RWPE2 (cell line): Measurements from ENCODE around the gene CTPS1.

Source experiments
- ATAC-seq: fragments of 200-7000 bp; cut with Tn5 transposase; 3 replicates; pipeline ENCODE4 v1.9.1; 2021; ENCODE audit warnings: low read depth
- DNase-seq: peaks from one replicate; pipeline ENCODE4 v3.0.0-alpha.2; 2020; ENCODE audit warnings: low spot score
- H3K27ac ChIP-seq: fragments of 450-650 bp; 2 replicates; pipeline ENCODE4 v1.5.1; 2017; ENCODE audit warnings: mild to moderate bottlenecking; ENCODE audit not compliant: poor library complexity, severe bottlenecking
- H3K27me3 ChIP-seq: fragments of 250-450 bp; sonication (Bioruptor Pico); 2 replicates; pipeline ENCODE4 v1.5.1; 2021; ENCODE audit warnings: mild to moderate bottlenecking, moderate library complexity; ENCODE audit not compliant: insufficient read depth, poor library complexity, severe bottlenecking
- H3K36me3 ChIP-seq: fragments of 250-450 bp; sonication (Bioruptor Pico); 2 replicates; pipeline ENCODE4 v1.5.1; 2020; ENCODE audit warnings: low read depth, mild to moderate bottlenecking, moderate library complexity
- H3K4me1 ChIP-seq: fragments of 250-450 bp; sonication (Bioruptor Pico); 2 replicates; pipeline ENCODE4 v1.5.1; 2021; ENCODE audit warnings: mild to moderate bottlenecking, moderate library complexity; ENCODE audit not compliant: insufficient read depth, poor library complexity, severe bottlenecking
- H3K4me3 ChIP-seq: fragments of 250-450 bp; sonication (Bioruptor Pico); 2 replicates; pipeline ENCODE4 v1.5.1; 2021; ENCODE audit warnings: mild to moderate bottlenecking, moderate library complexity; ENCODE audit not compliant: severe bottlenecking
- H3K9me3 ChIP-seq: fragments of 250-450 bp; sonication (Bioruptor Pico); 2 replicates; pipeline ENCODE4 v1.5.1; 2021; ENCODE audit warnings: mild to moderate bottlenecking, moderate library complexity; ENCODE audit not compliant: severe bottlenecking
- CTCF ChIP-seq: fragments of 450-650 bp; IDR thresholded peaks from one replicate; pipeline ENCODE4 v1.5.1; 2017; ENCODE audit warnings: mild to moderate bottlenecking, moderate library complexity; ENCODE audit not compliant: poor library complexity, severe bottlenecking

The CTPS1 gene

GRCh38 chr1:41009466-41009865, 30.0 kb downstream of the CTPS1 start:
- no peaks in the 10 kb centered on the region for H3K9me3 ChIP-seq
- no peak overlapping the region for H3K4me3 ChIP-seq
- H3K27me3 ChIP-seq, result no peaks in the 10 kb centered on the region
- peaks cover 95% of the 10 kb centered on the region for H3K36me3 ChIP-seq
- DNase-seq (no peak), ATAC-seq (no peak)
- no peak overlapping the region for H3K27ac ChIP-seq
- peaks cover 25% of the 10 kb centered on the region for H3K4me1 ChIP-seq
- TF ChIP-seq CTCF, result no peak

GRCh38 chr1:41010345-41010744, 30.8 kb downstream of the CTPS1 start:
- peaks cover 25% of the 10 kb centered on the region for H3K4me1 ChIP-seq
- H3K36me3 ChIP-seq, result peaks cover 95% of the 10 kb centered on the region
- H3K27me3 ChIP-seq, result no peaks in the 10 kb centered on the region
- H3K4me3 ChIP-seq, result no peak overlapping the region
- TF ChIP-seq CTCF, result no peak
- no peak overlapping the region for H3K27ac ChIP-seq
- DNase-seq (no peak), ATAC-seq (no peak)
- H3K9me3 ChIP-seq, result no peaks in the 10 kb centered on the region

- no peaks in the 10 kb centered on the region for H3K9me3 ChIP-seq
- no peaks in the 10 kb centered on the region for H3K4me1 ChIP-seq
- H3K4me3 ChIP-seq, result no peak overlapping the region
- H3K27me3 ChIP-seq, result no peaks in the 10 kb centered on the region
- ATAC-seq, result no peak
- no peak for TF ChIP-seq CTCF
- no peak for DNase-seq
- H3K27ac ChIP-seq, result no peak overlapping the region
- H3K36me3 ChIP-seq, result peaks cover 78% of the 10 kb centered on the region
These were observed 33.5 kb downstream of the CTPS1 start for GRCh38 chr1:41013024-41013423.

GRCh38 chr1:41013796-41014195, 34.3 kb downstream of the CTPS1 start:
- no peaks in the 10 kb centered on the region for H3K4me1 ChIP-seq
- H3K4me3 ChIP-seq, result no peak overlapping the region
- H3K27ac ChIP-seq, result no peak overlapping the region
- no peaks in the 10 kb centered on the region for H3K27me3 ChIP-seq
- no peaks in the 10 kb centered on the region for H3K9me3 ChIP-seq
- no peak for DNase-seq
- no peak for TF ChIP-seq CTCF
- peaks cover 70% of the 10 kb centered on the region for H3K36me3 ChIP-seq
- no peak for ATAC-seq

- Histone ChIP-seq H3K27ac (no peak overlapping the region), H3K4me3 (no peak overlapping the region), H3K27me3 (no peaks in the 10 kb centered on the region), H3K36me3 (peaks cover 59% of the 10 kb centered on the region), H3K9me3 (no peaks in the 10 kb centered on the region), H3K4me1 (no peaks in the 10 kb centered on the region)
- DNase-seq (no peak), ATAC-seq (no peak)
- TF ChIP-seq CTCF, result no peak
These were observed 35.4 kb downstream of the CTPS1 start for GRCh38 chr1:41014871-41015270.
